ENCODE data around the gene FBXO42. TPM values are rescaled to one million over a fixed set of nuclear protein-coding genes. Genes with fewer than 3 reads are reported as not detected.
A peak's percentile ranks its signal among the peaks of the same experiment; 100 is the strongest.

The FBXO42 gene
- total and polyA plus RNA-seq, 2 of the 13 experiments (the other 11 are each of a cell fraction or from before 2014, with no cell fraction given): 7.6 to 17.5 TPM

DNA sequence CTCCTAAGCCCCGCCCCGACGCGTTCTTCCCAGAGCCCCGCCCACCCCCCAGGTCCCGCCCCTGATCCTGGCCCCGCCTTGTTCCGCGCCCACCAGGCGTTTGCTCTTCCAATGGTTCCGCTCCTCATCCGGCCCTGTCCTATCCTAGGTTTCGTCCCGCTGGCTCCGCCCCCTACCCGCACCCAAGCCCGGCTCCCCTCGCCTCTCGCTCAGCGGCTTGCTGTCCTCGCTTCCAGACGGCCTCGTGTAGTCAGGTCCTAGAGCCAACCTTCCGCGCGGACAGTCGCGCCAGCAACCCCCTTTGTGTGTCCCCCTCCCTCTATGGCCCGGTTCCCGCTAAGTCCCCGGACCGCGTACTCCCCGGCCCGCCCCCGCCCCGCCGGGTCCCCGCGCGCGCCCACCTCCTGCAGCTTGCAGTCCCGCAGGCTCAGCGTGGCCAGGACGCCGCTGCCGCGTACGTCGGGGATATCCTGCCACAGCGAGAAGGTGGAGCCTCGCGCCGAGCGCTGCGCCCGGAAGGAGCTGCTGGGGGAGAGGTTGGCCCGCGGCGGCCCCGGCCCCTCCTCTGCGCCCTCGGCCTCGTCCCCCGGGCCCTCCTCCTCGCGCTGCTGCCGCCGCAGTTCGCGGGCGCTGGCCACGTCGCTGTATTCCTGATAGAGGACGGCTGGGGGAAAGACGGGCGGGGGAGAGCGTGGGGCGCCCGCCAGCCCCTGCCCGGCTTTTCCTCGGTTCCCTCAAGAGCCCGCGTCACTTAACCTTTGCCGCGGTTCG, 145.5 kb downstream of the FBXO42 start (continued):
- TF ChIP-seq SOX13 (IDR thresholded peaks at IDR 0.05) (no peak), SOX13 (CRISPR knock-in tag; conservative IDR thresholded peaks at IDR 0.05 in 1 of 2, IDR thresholded peaks at IDR 0.05 in 1 of 2) (no peak), ZNF562 (CRISPR knock-in tag; IDR thresholded peaks at IDR 0.05; ENCODE audit: borderline replicate concordance) (no peak), ZNF431 (CRISPR knock-in tag; IDR thresholded peaks at IDR 0.05; ENCODE audit: borderline replicate concordance, low read depth) (peak; percentile 56; the same call in 1 of the 2 replicates), SP5 (CRISPR knock-in tag; IDR thresholded peaks at IDR 0.05; ENCODE audit: borderline replicate concordance, low read depth) (peak; percentile 9; the same call in 1 of the 2 replicates), ZNF468 (CRISPR knock-in tag; IDR thresholded peaks at IDR 0.05) (no peak; the same call in 1 of the 2 replicates), ZNF883 (CRISPR knock-in tag; IDR thresholded peaks at IDR 0.05; ENCODE audit: not compliant biosample characterization) (peak; percentile 67), POLR2AphosphoS5 (IDR thresholded peaks at IDR 0.05; ENCODE audit: low read depth, low read length) (peak; percentile 89), ZNF670 (CRISPR knock-in tag; IDR thresholded peaks at IDR 0.05; ENCODE audit: borderline replicate concordance) (peak; percentile 70; the same call in 1 of the 2 replicates), GABPB1 (CRISPR knock-in tag; IDR thresholded peaks at IDR 0.05) (peak; percentile 65; the same call in 1 of the 2 replicates), RBM39 (IDR thresholded peaks at IDR 0.05; ENCODE audit: low read depth, low read length, poor library complexity, severe bottlenecking) (peak; percentile 58), CBX5 (CRISPR knock-in tag; IDR thresholded peaks at IDR 0.05; ENCODE audit: borderline replicate concordance) (peak; percentile 11; the same call in 1 of the 2 replicates), ZNF792 (CRISPR knock-in tag; IDR thresholded peaks at IDR 0.05) (0 out of 2 replicates have a peak, but pooled peaks have one; percentile 3), ZBTB2 (CRISPR knock-in tag; IDR thresholded peaks at IDR 0.05; ENCODE audit: low read depth) (peak; percentile 51; the same call in 1 of the 2 replicates), ZNF572 (CRISPR knock-in tag; IDR thresholded peaks at IDR 0.05) (no peak), ZSCAN31 (CRISPR knock-in tag; IDR thresholded peaks at IDR 0.05; ENCODE audit: low read depth) (peak; percentile 70; the same call in 1 of the 2 replicates), SP1 (IDR thresholded peaks at IDR 0.05) (no peak), SP1 (CRISPR knock-in tag; IDR thresholded peaks at IDR 0.05) (peak; percentile 48; the same call in 1 of the 2 replicates), SRY (CRISPR knock-in tag; IDR thresholded peaks at IDR 0.05) (0 out of 2 replicates have a peak, but pooled peaks have one; percentile 64), ZNF343 (CRISPR knock-in tag; IDR thresholded peaks at IDR 0.05) (0 out of 2 replicates have a peak, but pooled peaks have one; percentile 41), ARID4A (CRISPR knock-in tag; IDR thresholded peaks at IDR 0.05; ENCODE audit: borderline replicate concordance) (peak; percentile 68; the same call in 1 of the 2 replicates), ZNF790 (CRISPR knock-in tag; IDR thresholded peaks at IDR 0.05; ENCODE audit: borderline replicate concordance) (0 out of 2 replicates have a peak, but pooled peaks have one; percentile 80), ZNF24 (IDR thresholded peaks at IDR 0.05) (peak; percentile 90), ZFP41 (CRISPR knock-in tag; IDR thresholded peaks at IDR 0.05; ENCODE audit: borderline replicate concordance) (0 out of 2 replicates have a peak, but pooled peaks have one; percentile 26), ZSCAN21 (CRISPR knock-in tag; IDR thresholded peaks at IDR 0.05; ENCODE audit: borderline replicate concordance) (peak; percentile 58; the same call in 1 of the 2 replicates)
